IMR-90 (cell line): Measurements from ENCODE around the gene MPP4.

Experiments used
- BHLHE40 ChIP-seq: fragments of 150-350 bp; IDR thresholded peaks from 2 replicates; pipeline ENCODE4 v1.6.1; 2016; ENCODE audit warnings: mild to moderate bottlenecking, low read depth, low read length
- CEBPB ChIP-seq: IDR thresholded peaks from 2 replicates; pipeline ENCODE4 v1.6.1; 2012; ENCODE audit warnings: low read depth, low read length, improper control_type of control experiment
- CHD1 ChIP-seq: IDR thresholded peaks from 2 replicates; pipeline ENCODE4 v1.6.1; 2012; ENCODE audit warnings: low read depth, low read length, improper control_type of control experiment
- CTCF ChIP-seq: conservative IDR thresholded peaks from 2 replicates; pipeline ENCODE4 v1.5.1; 2012; ENCODE audit warnings: mild to moderate bottlenecking, low read depth, low read length, improper control_type of control experiment
- MAFK ChIP-seq: IDR thresholded peaks from 2 replicates; pipeline ENCODE4 v1.6.1; 2012; ENCODE audit warnings: low read depth, low read length, improper control_type of control experiment
- MAZ ChIP-seq: IDR thresholded peaks from 2 replicates; pipeline ENCODE4 v1.6.1; 2012; ENCODE audit warnings: low read depth, mild to moderate bottlenecking, low read length, improper control_type of control experiment, moderate library complexity, borderline replicate concordance
- MXI1 ChIP-seq: IDR thresholded peaks from 2 replicates; pipeline ENCODE4 v1.6.1; 2012; ENCODE audit warnings: low read depth, mild to moderate bottlenecking, low read length, moderate library complexity, borderline replicate concordance
- POLR2A ChIP-seq: IDR thresholded peaks from 2 replicates; pipeline ENCODE4 v1.6.1; 2012; ENCODE audit warnings: mild to moderate bottlenecking, low read depth, low read length
- RAD21 ChIP-seq: IDR thresholded peaks from 2 replicates; pipeline ENCODE4 v1.6.1; 2012; ENCODE audit warnings: low read length, improper control_type of control experiment

- TF ChIP-seq CTCF (no peak), MXI1 (no peak), MAFK (no peak), POLR2A (no peak), BHLHE40 (no peak), CEBPB (no peak), MAZ (no peak), CHD1 (no peak), RAD21 (no peak)
Observed at GRCh38 chr2:201630577-201630976, 67.9 kb downstream of the MPP4 start.
